T-helper 17 cell (primary cell): Measurements from ENCODE around the gene KISS1R. TPM values are rescaled to one million over a fixed set of nuclear protein-coding genes. Genes with fewer than 3 reads are reported as not detected.

Experiments used
- ATAC-seq: fragments of 150-1000 bp; cut with Tn5 transposase; 2 replicates; pipeline ENCODE4 v1.10.0; 2021; ENCODE audit warnings: mild to moderate bottlenecking, moderate library complexity
- DNase-seq, 3 donors: peaks; one replicate each; pipeline versions ENCODE4 v3.0.0 to v3.0.0-alpha.2; 2020 to 2021
- H3K9me3 ChIP-seq: one replicate; pipeline ENCODE4 v1.7.0; 2013; ENCODE audit warnings: low read length, mild to moderate bottlenecking; ENCODE audit not compliant: control insufficient read depth, poor library complexity, severe bottlenecking
- H3K27ac Mint-ChIP-seq: one replicate; pipeline ENCODE4 v1.8.0; 2022; ENCODE audit warnings: mild to moderate bottlenecking, moderate library complexity, mixed read lengths
- H3K27me3 Mint-ChIP-seq: one replicate; pipeline ENCODE4 v1.8.0; 2022; ENCODE audit warnings: mixed read lengths
- H3K36me3 Mint-ChIP-seq: one replicate; pipeline ENCODE4 v1.8.0; 2022; ENCODE audit warnings: low read depth, mixed read lengths
- H3K4me1 Mint-ChIP-seq: one replicate; pipeline ENCODE4 v1.8.0; 2022; ENCODE audit warnings: mild to moderate bottlenecking, mixed read lengths
- H3K4me3 Mint-ChIP-seq: one replicate; pipeline ENCODE4 v1.8.0; 2022; ENCODE audit warnings: mild to moderate bottlenecking, moderate library complexity, mixed read lengths
- total RNA-seq, 4 donors: library from RNA in 2 of 4; stranded (reverse) in 2 of 4; gene quantifications; one replicate each; pipeline ENCODE4 v1.2.3 and lab custom pipeline; 2022 to 2026

The KISS1R gene
- total RNA-seq, 2 donors from 2014 or later, result 0.94 to 0.99 TPM

DNA sequence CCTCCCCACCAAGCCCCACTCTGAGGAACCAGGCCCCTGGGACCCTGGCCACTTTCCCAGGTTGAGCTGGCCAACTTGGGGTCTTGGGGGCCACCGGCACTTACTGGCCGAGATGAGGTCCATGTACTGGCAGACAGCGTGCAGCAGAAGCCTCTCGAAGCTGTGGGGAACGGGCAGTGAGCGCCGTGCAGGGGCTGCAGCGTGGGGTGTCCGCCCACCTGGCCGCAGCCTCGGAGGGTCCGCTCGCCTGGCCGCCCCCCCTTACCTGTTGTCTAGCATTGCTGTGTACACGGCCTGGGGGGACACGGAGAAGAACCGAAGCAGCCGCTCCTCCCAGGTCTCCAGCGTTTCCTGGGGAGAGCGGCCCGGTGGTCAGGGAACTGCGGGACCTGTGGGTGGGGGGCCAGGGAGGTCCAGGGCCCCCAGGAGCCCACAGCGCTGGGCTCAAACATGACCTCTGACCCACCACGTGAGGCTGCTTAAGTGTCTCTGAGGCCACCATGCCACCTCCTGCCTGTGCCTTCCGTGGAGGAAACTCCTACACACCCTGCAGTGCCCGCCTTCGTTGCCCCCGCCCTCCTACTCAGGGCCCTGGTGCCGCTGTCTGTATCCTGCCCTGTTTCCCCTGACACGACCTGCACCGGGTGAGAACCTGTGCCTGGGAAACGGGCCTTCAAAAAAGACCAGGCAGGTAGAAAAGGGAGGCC, 17.6 kb upstream of the KISS1R start:
- peaks cover 12% of the 10 kb centered on the region for H3K4me1 Mint-ChIP-seq
- no peak for DNase-seq
- no peaks in the 10 kb centered on the region for H3K9me3 ChIP-seq
- no peaks in the 10 kb centered on the region for H3K36me3 Mint-ChIP-seq
- H3K27me3 Mint-ChIP-seq, result no peaks in the 10 kb centered on the region
- ATAC-seq, result no peak
- peak overlapping the region; percentile 63 for H3K27ac Mint-ChIP-seq
- no peak overlapping the region for H3K4me3 Mint-ChIP-seq

- DNase-seq (no peak), ATAC-seq (peak; percentile 30)
- no peak overlapping the region for H3K4me3 Mint-ChIP-seq
- no peaks in the 10 kb centered on the region for H3K36me3 Mint-ChIP-seq
- peaks cover 13% of the 10 kb centered on the region for H3K4me1 Mint-ChIP-seq
- H3K27ac Mint-ChIP-seq, result peak overlapping the region; percentile 63
- H3K9me3 ChIP-seq, result no peaks in the 10 kb centered on the region
- H3K27me3 Mint-ChIP-seq, result no peaks in the 10 kb centered on the region
Measured at GRCh38 chr19:900043-900301, 17.2 kb upstream of the KISS1R start.

GRCh38 chr19:900302-901111, 16.6 kb upstream of the KISS1R start:
- no peaks in the 10 kb centered on the region for H3K27me3 Mint-ChIP-seq
- no peak overlapping the region for H3K4me3 Mint-ChIP-seq
- H3K4me1 Mint-ChIP-seq, result peaks cover 11% of the 10 kb centered on the region
- peak overlapping the region; percentile 63 for H3K27ac Mint-ChIP-seq
- H3K36me3 Mint-ChIP-seq, result no peaks in the 10 kb centered on the region
- ATAC-seq (peak; percentile 77), DNase-seq (peak in 1 of 3 donors; percentile 44)
- no peaks in the 10 kb centered on the region for H3K9me3 ChIP-seq

- DNase-seq (no peak), ATAC-seq (no peak)
- no peaks in the 10 kb centered on the region for H3K27me3 Mint-ChIP-seq
- H3K4me3 Mint-ChIP-seq, result no peak overlapping the region
- no peak overlapping the region for H3K27ac Mint-ChIP-seq
- peaks cover 11% of the 10 kb centered on the region for H3K4me1 Mint-ChIP-seq
- H3K36me3 Mint-ChIP-seq, result no peaks in the 10 kb centered on the region
- H3K9me3 ChIP-seq, result no peaks in the 10 kb centered on the region
Measured at GRCh38 chr19:901216-902092, 15.7 kb upstream of the KISS1R start.

- DNase-seq, result no peak
- no peaks in the 10 kb centered on the region for H3K9me3 ChIP-seq
- ATAC-seq, result no peak
- Mint-ChIP-seq H3K27ac (no peak overlapping the region), H3K4me3 (no peak overlapping the region), H3K4me1 (peaks cover 16% of the 10 kb centered on the region), H3K36me3 (no peaks in the 10 kb centered on the region), H3K27me3 (no peaks in the 10 kb centered on the region)
Measured at GRCh38 chr19:902093-902370, 15.1 kb upstream of the KISS1R start.

GRCh38 chr19:902446-903226, 14.5 kb upstream of the KISS1R start:
- Mint-ChIP-seq H3K4me3 (no peak overlapping the region), H3K27ac (no peak overlapping the region), H3K36me3 (no peaks in the 10 kb centered on the region), H3K27me3 (no peaks in the 10 kb centered on the region), H3K4me1 (peaks cover 19% of the 10 kb centered on the region)
- no peaks in the 10 kb centered on the region for H3K9me3 ChIP-seq
- DNase-seq (no peak), ATAC-seq (no peak)

DNA sequence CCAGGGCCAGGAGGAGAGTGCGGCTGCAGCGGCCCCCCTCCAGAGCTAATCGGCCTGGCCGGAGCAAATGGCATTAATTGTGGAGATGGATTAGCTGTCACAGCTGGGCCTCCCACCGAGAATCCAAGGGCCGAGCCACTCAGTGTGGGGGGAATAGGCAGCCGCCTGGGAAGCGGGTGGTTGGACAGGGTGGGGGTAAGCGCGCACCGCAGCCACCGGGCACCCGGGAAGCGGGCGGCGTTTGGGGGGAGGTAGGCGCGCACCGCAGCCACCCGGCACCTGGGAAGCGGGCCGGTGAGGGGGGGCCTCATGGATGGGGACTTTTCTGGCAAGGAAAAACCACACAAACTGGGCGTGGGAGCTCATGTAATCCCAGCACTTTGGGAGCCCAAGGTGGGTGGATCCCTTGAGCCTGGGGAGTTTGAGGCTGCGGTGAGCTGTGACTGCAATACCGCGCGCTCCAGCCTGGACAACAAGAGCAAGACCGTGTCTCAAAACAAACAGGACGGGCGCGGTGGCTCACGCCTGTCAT, 13.8 kb upstream of the KISS1R start:
- H3K4me3 Mint-ChIP-seq, result no peak overlapping the region
- no peak overlapping the region for H3K27ac Mint-ChIP-seq
- H3K4me1 Mint-ChIP-seq, result peaks cover 23% of the 10 kb centered on the region
- no peaks in the 10 kb centered on the region for H3K27me3 Mint-ChIP-seq
- no peaks in the 10 kb centered on the region for H3K36me3 Mint-ChIP-seq
- no peaks in the 10 kb centered on the region for H3K9me3 ChIP-seq
- no peak for ATAC-seq
- DNase-seq, result no peak

DNA sequence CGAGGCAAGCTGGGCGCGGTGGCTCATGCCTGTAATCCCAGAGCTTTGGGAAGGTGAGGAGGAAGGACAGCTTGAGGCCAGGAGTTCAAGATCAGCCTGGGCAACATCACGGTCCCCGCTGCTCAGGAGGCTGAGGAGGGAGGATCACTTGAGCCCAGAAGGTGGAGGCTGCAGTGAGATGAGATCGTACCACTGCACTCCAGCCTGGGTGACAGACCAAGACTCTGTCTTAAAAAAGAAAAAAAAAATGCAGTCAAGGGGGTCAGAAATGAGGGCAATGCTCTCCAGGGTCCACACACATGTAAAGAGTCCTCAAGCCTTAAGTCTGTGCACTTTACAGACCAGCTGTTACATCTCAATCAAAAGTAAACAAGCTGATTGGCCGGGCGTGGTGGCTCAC, 12.6 kb upstream of the KISS1R start:
- H3K4me3 Mint-ChIP-seq, result no peak overlapping the region
- no peaks in the 10 kb centered on the region for H3K9me3 ChIP-seq
- H3K36me3 Mint-ChIP-seq, result peaks cover 2% of the 10 kb centered on the region
- no peaks in the 10 kb centered on the region for H3K27me3 Mint-ChIP-seq
- DNase-seq, result no peak
- peaks cover 34% of the 10 kb centered on the region for H3K4me1 Mint-ChIP-seq
- H3K27ac Mint-ChIP-seq, result peak overlapping the region; percentile 79
- no peak for ATAC-seq

- ATAC-seq (peak; percentile 1), DNase-seq (no peak)
- Mint-ChIP-seq H3K4me1 (peaks cover 33% of the 10 kb centered on the region), H3K36me3 (peaks cover 3% of the 10 kb centered on the region), H3K4me3 (peak overlapping the region; percentile 45), H3K27me3 (no peaks in the 10 kb centered on the region), H3K27ac (peak overlapping the region; percentile 100)
- no peaks in the 10 kb centered on the region for H3K9me3 ChIP-seq
Measured at GRCh38 chr19:906480-906879, 10.7 kb upstream of the KISS1R start.

GRCh38 chr19:907183-907853, 9.8 kb upstream of the KISS1R start:
- Mint-ChIP-seq H3K36me3 (peaks cover 3% of the 10 kb centered on the region), H3K27ac (peak overlapping the region; percentile 100), H3K27me3 (no peaks in the 10 kb centered on the region), H3K4me1 (peaks cover 33% of the 10 kb centered on the region), H3K4me3 (peak overlapping the region; percentile 90)
- no peaks in the 10 kb centered on the region for H3K9me3 ChIP-seq
- ATAC-seq (no peak), DNase-seq (no peak)

DNA sequence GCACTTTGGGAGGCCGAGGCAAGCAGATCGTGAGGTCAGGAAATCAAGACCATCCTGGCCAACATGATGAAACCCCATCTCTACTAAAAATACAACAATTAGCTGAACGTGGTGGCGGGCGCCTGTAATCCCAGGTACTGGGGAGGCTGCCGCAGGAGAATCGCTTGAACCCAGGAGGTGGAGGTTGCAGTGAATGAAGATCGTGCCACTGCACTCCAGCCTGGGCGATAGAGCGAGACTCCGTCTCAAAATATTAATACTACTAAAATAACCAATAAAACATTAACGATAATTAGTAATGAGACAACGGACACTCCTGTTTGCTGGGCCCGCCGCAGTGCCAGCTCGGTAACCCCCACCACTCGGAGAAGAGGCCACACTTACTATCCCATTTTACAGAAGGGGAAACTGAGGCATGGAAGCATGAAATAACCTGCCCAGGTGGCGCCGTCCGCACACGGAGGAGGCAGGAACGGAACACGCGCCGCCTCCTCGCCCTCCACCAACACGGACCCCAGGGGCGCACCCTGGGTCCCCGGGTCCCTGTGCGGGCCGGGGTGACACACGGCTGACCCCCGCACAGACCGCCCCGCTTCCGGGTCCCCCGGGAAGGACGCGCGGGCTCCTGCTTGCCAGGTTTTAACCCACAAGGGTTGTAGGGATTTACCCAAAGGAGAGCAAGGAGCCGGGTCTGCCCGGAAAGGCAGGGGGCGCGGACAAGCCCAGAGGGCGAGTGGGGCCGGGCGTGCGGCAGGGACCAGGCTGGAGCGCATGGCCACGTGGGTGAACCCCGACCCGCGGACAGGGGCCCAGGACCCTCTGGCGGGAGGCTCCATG, 5.7 kb upstream of the KISS1R start:
- ATAC-seq (no peak), DNase-seq (no peak)
- H3K27me3 Mint-ChIP-seq, result no peaks in the 10 kb centered on the region
- peaks cover 33% of the 10 kb centered on the region for H3K4me1 Mint-ChIP-seq
- peaks cover 6% of the 10 kb centered on the region for H3K36me3 Mint-ChIP-seq
- peak overlapping the region; percentile 100 for H3K27ac Mint-ChIP-seq
- no peaks in the 10 kb centered on the region for H3K9me3 ChIP-seq
- peak overlapping the region; percentile 90 for H3K4me3 Mint-ChIP-seq
